Natural killer cell (primary cell): Measurements from ENCODE around the gene FEM1A. TPM values are rescaled to one million over a fixed set of nuclear protein-coding genes. Genes with fewer than 3 reads are reported as not detected.
A peak's percentile ranks its signal among the peaks of the same experiment; 100 is the strongest.

Source experiments
- ATAC-seq, 3 donors: fragments of 150-1000 bp in 2 of 3; fragments of 200-7000 bp in 1 of 3; cut with Tn5 transposase; 1 replicate in 1 of 3; 2 replicates in 2 of 3; pipeline ENCODE4 v1.10.0; 2021; ENCODE audit warnings: mild to moderate bottlenecking in 2 of 3, moderate library complexity in 2 of 3
- DNase-seq, 2 donors: peaks; one replicate each; pipeline versions ENCODE4 v3.0.0 to v3.0.0-alpha.2; 2013 to 2021; ENCODE audit warnings: mixed read lengths in 1 of 2
- H3K27ac ChIP-seq: one replicate; pipeline ENCODE4 v1.5.1; 2013; ENCODE audit warnings: mild to moderate bottlenecking, low read length
- H3K27me3 ChIP-seq: one replicate; pipeline ENCODE4 v1.6.1; 2013; ENCODE audit warnings: low read length; ENCODE audit not compliant: control insufficient read depth, insufficient read depth
- H3K36me3 ChIP-seq: one replicate; pipeline ENCODE4 v1.6.1; 2013; ENCODE audit warnings: low read length; ENCODE audit not compliant: control insufficient read depth, insufficient read depth
- H3K4me1 ChIP-seq: one replicate; pipeline ENCODE4 v1.6.1; 2013; ENCODE audit warnings: low read length; ENCODE audit not compliant: control insufficient read depth, insufficient read depth
- H3K4me3 ChIP-seq: one replicate; pipeline ENCODE4 v1.5.1; 2013; ENCODE audit warnings: low read length
- H3K9me3 ChIP-seq: one replicate; pipeline ENCODE4 v1.6.1; 2013; ENCODE audit warnings: low read length; ENCODE audit not compliant: control insufficient read depth, insufficient read depth
- H3K27ac Mint-ChIP-seq, 2 donors: one replicate each; pipeline ENCODE4 v1.8.0; 2022; ENCODE audit warnings: mild to moderate bottlenecking in 2 of 2, mixed read lengths in 2 of 2, moderate library complexity in 1 of 2
- H3K27me3 Mint-ChIP-seq, 2 donors: one replicate each; pipeline ENCODE4 v1.8.0; 2022; ENCODE audit warnings: low read depth in 2 of 2, mixed read lengths in 2 of 2
- H3K36me3 Mint-ChIP-seq: one replicate; pipeline ENCODE4 v1.8.0; 2022; ENCODE audit warnings: mixed read lengths
- H3K4me1 Mint-ChIP-seq, 2 donors: one replicate each; pipeline ENCODE4 v1.8.0; 2022; ENCODE audit warnings: mixed read lengths in 2 of 2
- H3K4me3 Mint-ChIP-seq: one replicate; pipeline ENCODE4 v1.8.0; 2022; ENCODE audit warnings: mild to moderate bottlenecking, moderate library complexity, mixed read lengths
- H3K9me3 Mint-ChIP-seq, 2 donors: one replicate each; pipeline ENCODE4 v1.8.0; 2022; ENCODE audit warnings: mixed read lengths in 2 of 2
- CTCF ChIP-seq: fragments of 200-600 bp; IDR thresholded peaks from one replicate; pipeline ENCODE4 v1.8.0; 2022; ENCODE audit warnings: antibody characterized with exemption
- WGBS: methylation state at CpG from one replicate; pipeline ENCODE4 v1.1.7; 2013; ENCODE audit warnings: missing lambda C conversion rate; ENCODE audit not compliant: insufficient coverage; 5-methylcytosine and 5-hydroxymethylcytosine counted together
- intact Hi-C: fragments of 100-400 bp; cut with micrococcal nuclease; formaldehyde crosslinking; loops from one replicate; pipeline ENCODE4 v1.14.2; 2022
- total RNA-seq, 4 donors: library from RNA; stranded (reverse); fragments of 120-200 nt in 1 of 4; gene quantifications; one replicate each; pipeline versions ENCODE4 v1.2.3 to v1.2.4, GENCODE V29; 2013 to 2022

FEM1A gene
- total RNA-seq, 3 donors from 2014 or later (not counting 1 experiment from before 2014, with no cell fraction given) = 11.0 to 13.9 (median 13.7) TPM

DNA sequence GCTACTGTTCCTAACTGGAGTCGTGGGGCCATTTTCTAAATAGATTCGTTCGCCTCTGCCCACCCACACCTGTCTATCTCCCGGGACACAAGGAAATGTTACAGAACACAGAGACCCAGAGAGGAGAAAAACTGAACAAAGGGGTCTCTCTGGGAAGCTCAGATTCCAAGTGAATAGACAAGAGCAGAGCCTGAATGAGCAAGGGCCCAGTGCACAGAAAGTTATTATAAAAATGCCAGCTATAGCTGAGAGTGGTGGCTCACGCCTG, 27.2 kb upstream of the FEM1A start:
- peaks cover 5% of the 10 kb centered on the region for H3K27me3 ChIP-seq
- peaks cover 3% of the 10 kb centered on the region for H3K9me3 ChIP-seq
- no peak overlapping the region for H3K27ac ChIP-seq
- no peak overlapping the region for H3K4me3 Mint-ChIP-seq
- no peak for TF ChIP-seq CTCF
- H3K4me1 ChIP-seq = peaks cover 17% of the 10 kb centered on the region
- no peak overlapping the region for H3K27ac Mint-ChIP-seq
- no peak overlapping the region for H3K4me3 ChIP-seq
- H3K36me3 Mint-ChIP-seq = no peaks in the 10 kb centered on the region
- intact Hi-C loops = no loop called here
- no peak for ATAC-seq
- no peaks in the 10 kb centered on the region for H3K9me3 Mint-ChIP-seq
- no peaks in the 10 kb centered on the region for H3K36me3 ChIP-seq
- H3K4me1 Mint-ChIP-seq = peaks cover 0 to 9% of the 10 kb centered on the region in 2 donors
- H3K27me3 Mint-ChIP-seq = peaks cover 11 to 13% of the 10 kb centered on the region in 2 donors
- WGBS = 81% methylated on average over 5 of the region's 5 CpGs
- no peak for DNase-seq

DNA sequence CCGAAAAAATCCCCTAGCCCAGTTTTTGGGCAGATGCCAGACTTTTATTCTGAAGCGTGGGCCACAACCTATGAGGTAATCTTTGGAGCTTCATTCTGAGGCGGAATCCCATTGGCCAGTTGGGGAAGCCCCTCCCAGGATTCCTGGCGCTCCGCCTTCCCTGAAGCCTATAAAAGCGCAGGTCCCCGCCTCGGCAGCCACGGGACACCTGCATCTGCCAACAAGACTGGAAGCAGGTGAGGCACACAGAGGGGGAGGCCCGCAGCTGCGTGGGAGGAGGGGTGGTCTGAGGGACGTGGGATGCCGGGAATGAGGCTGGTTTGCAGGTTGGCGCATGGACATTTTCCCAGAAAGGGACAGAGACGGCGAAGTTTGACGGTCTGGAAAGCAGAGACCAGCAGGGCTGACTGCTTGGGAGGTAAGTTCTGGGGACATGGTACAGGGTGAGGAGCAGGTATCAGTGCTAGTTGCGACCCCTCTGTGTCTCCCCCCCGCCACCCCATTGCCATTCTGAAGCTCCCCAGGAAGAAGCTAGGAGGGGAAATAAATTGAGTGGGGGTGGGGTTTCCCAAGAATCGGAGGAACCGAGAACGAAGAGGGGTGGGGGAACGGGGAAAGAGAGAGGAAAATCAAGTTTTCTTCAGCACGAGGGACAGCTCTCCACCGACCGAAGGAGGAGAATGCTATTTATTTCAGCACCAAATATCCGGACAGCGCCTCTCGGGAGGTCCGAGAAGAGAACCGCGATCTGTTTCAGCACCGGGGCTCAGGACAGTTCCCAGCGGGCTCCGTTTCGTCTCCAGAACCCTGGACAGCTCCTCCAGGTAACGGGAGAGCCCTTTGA, 22.4 kb upstream of the FEM1A start:
- DNase-seq (peak; percentile 83 to 92), ATAC-seq (peak; percentile 95 to 100 (median 99))
- H3K36me3 Mint-ChIP-seq = no peaks in the 10 kb centered on the region
- H3K4me3 Mint-ChIP-seq = no peak overlapping the region
- Histone ChIP-seq H3K4me1 (peaks cover 4% of the 10 kb centered on the region), H3K27me3 (no peaks in the 10 kb centered on the region), H3K36me3 (no peaks in the 10 kb centered on the region), H3K4me3 (no peak overlapping the region), H3K27ac (no peak overlapping the region), H3K9me3 (peaks cover 6% of the 10 kb centered on the region)
- no peaks in the 10 kb centered on the region for H3K9me3 Mint-ChIP-seq
- peak overlapping the region in 1 of 2 donors; percentile 31 for H3K27ac Mint-ChIP-seq
- H3K4me1 Mint-ChIP-seq = peaks cover 0 to 10% of the 10 kb centered on the region in 2 donors
- WGBS = 16% methylated on average over 35 of the region's 37 CpGs
- H3K27me3 Mint-ChIP-seq = peaks cover 11 to 15% of the 10 kb centered on the region in 2 donors
- intact Hi-C loops = no loop called here
- no peak for TF ChIP-seq CTCF

GRCh38 chr19:4772566-4772965, 19.0 kb upstream of the FEM1A start:
- intact Hi-C loops = no loop called here
- Histone ChIP-seq H3K4me1 (peaks cover 4% of the 10 kb centered on the region), H3K4me3 (no peak overlapping the region), H3K27me3 (no peaks in the 10 kb centered on the region), H3K27ac (no peak overlapping the region), H3K9me3 (peaks cover 6% of the 10 kb centered on the region), H3K36me3 (no peaks in the 10 kb centered on the region)
- H3K27ac Mint-ChIP-seq = no peak overlapping the region
- peaks cover 8 to 15% of the 10 kb centered on the region in 2 donors for H3K27me3 Mint-ChIP-seq
- TF ChIP-seq CTCF = no peak
- no peaks in the 10 kb centered on the region for H3K9me3 Mint-ChIP-seq
- peaks cover 0 to 10% of the 10 kb centered on the region in 2 donors for H3K4me1 Mint-ChIP-seq
- ATAC-seq (no peak), DNase-seq (no peak)
- H3K4me3 Mint-ChIP-seq = no peak overlapping the region
- WGBS = 68% methylated on average over 2 of the region's 2 CpGs
- H3K36me3 Mint-ChIP-seq = no peaks in the 10 kb centered on the region
